Nephron (organoid): Measurements from ENCODE around the gene HTR1E.
A peak's percentile ranks its signal among the peaks of the same experiment; 100 is the strongest.

Experiments used
- H3K27ac Mint-ChIP-seq, 3 experiments: 2 replicates each; pipeline ENCODE4 v1.8.0; 2020; ENCODE audit warnings: mixed read lengths in 3 of 3, mild to moderate bottlenecking in 2 of 3, moderate library complexity in 1 of 3
- H3K27me3 Mint-ChIP-seq: 2 replicates; pipeline ENCODE4 v1.8.0; 2021; ENCODE audit warnings: low read depth, mild to moderate bottlenecking, moderate library complexity, mixed read lengths
- H3K36me3 Mint-ChIP-seq: 2 replicates; pipeline ENCODE4 v1.8.0; 2020; ENCODE audit warnings: low read depth, mixed read lengths
- H3K4me1 Mint-ChIP-seq: 2 replicates; pipeline ENCODE4 v1.8.0; 2020; ENCODE audit warnings: mixed read lengths
- H3K4me3 Mint-ChIP-seq, 3 experiments: 2 replicates each; pipeline ENCODE4 v1.8.0; 2020; ENCODE audit warnings: mild to moderate bottlenecking in 3 of 3, mixed read lengths in 3 of 3, moderate library complexity in 2 of 3
- H3K9me3 Mint-ChIP-seq: 2 replicates; pipeline ENCODE4 v1.8.0; 2020; ENCODE audit warnings: mixed read lengths
- TF ChIP-seq, protein P1 (sequence below), 3 experiments: fragments of 200-600 bp; sonication (generic); IDR thresholded peaks; one replicate each; pipeline ENCODE4 v1.5.0; 2021; ENCODE audit warnings: antibody characterized with exemption in 3 of 3; ENCODE audit not compliant: unreplicated experiment in 3 of 3

HTR1E gene

DNA sequence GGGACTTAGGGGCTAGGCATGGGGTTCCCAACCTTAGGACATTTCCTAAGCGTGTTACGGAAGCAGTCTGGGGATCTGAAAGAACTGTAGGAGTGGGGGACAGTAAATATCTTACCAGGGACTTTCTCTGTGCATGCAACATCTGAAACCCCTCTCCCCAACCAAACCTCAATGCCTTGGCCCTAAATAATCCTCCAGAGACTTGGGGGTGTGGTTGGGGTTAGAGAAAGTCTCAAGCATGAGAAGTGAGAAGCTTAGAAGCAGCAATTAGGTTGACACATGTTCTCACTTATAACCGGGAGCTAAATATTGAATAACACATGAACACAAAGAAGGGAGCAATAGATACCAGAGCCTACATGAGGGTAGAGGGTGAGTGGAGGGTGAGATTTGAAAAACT lies 74.7 kb downstream of the HTR1E start:
- Mint-ChIP-seq H3K9me3 (peaks cover 10% of the 10 kb centered on the region), H3K36me3 (no peaks in the 10 kb centered on the region), H3K27me3 (no peaks in the 10 kb centered on the region), H3K27ac (no peak overlapping the region), H3K4me3 (no peak overlapping the region), H3K4me1 (no peaks in the 10 kb centered on the region)
- TF ChIP-seq, protein P1, sequence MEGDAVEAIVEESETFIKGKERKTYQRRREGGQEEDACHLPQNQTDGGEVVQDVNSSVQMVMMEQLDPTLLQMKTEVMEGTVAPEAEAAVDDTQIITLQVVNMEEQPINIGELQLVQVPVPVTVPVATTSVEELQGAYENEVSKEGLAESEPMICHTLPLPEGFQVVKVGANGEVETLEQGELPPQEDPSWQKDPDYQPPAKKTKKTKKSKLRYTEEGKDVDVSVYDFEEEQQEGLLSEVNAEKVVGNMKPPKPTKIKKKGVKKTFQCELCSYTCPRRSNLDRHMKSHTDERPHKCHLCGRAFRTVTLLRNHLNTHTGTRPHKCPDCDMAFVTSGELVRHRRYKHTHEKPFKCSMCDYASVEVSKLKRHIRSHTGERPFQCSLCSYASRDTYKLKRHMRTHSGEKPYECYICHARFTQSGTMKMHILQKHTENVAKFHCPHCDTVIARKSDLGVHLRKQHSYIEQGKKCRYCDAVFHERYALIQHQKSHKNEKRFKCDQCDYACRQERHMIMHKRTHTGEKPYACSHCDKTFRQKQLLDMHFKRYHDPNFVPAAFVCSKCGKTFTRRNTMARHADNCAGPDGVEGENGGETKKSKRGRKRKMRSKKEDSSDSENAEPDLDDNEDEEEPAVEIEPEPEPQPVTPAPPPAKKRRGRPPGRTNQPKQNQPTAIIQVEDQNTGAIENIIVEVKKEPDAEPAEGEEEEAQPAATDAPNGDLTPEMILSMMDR (IDR thresholded peaks at IDR 0.05; ENCODE audit: unreplicated experiment in 3 of 3): no peak

DNA sequence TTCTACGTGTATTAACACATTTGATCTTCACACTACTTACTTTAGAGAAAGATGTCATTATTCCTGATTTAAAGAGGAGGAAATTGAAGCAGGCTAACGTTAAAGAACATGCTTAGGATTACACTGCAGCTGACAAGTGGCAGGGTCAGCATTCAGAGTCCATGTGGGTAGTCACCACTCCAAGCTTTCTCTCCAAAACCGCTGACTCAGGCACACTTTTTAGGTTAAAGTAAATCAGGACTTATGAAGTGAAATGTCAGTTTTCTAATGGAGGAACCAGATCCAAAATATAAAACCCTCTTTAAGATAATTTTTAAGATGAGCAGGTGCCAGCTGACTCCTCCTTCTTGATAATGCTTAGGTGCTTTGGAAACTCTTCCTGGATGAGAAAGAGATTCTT lies 75.4 kb downstream of the HTR1E start:
- no peak overlapping the region for H3K4me3 Mint-ChIP-seq
- H3K9me3 Mint-ChIP-seq: peaks cover 10% of the 10 kb centered on the region
- H3K36me3 Mint-ChIP-seq: no peaks in the 10 kb centered on the region
- H3K27ac Mint-ChIP-seq: no peak overlapping the region
- no peaks in the 10 kb centered on the region for H3K27me3 Mint-ChIP-seq
- H3K4me1 Mint-ChIP-seq: no peaks in the 10 kb centered on the region
- TF ChIP-seq, protein P1 (IDR thresholded peaks at IDR 0.05; ENCODE audit: unreplicated experiment in 3 of 3): no peak

DNA sequence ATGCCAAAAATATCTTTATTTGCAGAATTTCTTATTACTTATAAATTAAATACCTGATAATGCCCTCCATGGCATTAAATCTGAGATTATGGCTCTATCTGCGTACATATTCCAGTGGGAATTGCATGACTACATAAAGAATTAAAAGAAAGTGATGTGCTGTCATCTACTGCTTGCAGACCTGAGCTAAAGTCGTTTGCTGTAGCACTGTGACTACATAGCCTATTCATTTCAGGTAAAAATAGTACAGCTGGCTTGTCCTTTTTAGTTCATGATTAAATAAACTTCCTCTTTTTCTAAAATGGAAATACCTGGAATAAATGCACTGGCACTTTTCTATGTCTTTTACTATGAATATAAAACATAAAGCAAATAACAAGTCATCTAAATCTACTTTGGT lies 79.4 kb downstream of the HTR1E start:
- Mint-ChIP-seq H3K27ac (no peak overlapping the region), H3K4me1 (no peaks in the 10 kb centered on the region), H3K36me3 (no peaks in the 10 kb centered on the region), H3K27me3 (no peaks in the 10 kb centered on the region), H3K9me3 (peaks cover 3% of the 10 kb centered on the region), H3K4me3 (no peak overlapping the region)
- TF ChIP-seq, protein P1 (IDR thresholded peaks at IDR 0.05; ENCODE audit: unreplicated experiment in 3 of 3): no peak

DNA sequence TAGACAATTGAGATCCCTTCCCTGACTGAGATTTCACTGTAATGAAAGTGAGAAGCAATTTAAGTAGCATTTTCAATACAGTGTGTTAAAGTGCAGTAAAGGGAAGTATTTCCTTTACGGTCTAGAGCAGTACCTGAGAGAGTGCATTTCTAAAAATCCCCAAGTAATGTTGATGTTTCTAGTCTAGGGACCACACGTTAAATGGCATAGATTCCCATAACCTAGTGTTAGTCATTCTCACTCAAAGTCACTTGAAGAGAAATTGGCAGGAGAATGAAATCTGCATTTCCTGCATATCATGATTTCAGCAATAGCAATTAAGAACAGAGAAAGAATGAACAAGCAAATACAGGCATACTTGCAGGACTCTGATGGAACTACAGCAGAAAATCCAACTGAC lies 89.7 kb downstream of the HTR1E start:
- Mint-ChIP-seq H3K4me1 (no peaks in the 10 kb centered on the region), H3K9me3 (no peaks in the 10 kb centered on the region)

DNA sequence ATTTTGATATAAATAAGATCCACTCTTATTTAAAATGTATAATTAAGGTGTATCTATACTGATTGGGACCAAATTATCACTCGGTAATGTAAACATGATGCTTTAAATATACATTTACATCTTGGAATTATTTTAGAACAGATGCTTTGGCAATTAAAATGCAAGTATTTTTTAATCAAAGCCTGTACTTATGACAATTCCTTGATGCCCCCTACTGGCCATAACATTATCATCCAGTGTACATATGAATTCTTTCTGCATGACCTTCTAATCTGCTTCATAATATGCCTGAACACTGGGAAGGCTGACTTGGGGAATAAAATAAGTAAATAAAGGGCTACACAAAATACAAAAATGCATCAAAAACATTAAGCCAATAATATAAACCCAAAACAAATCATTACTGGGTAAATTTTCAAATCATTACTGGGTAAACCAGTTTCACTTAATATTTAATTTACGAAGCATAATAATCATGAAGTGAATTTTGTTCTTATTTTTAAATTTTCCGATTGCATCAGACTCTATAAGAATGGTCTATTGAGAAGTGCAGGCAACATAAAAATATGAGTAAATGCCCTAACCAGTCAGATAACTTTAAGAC lies 92.5 kb downstream of the HTR1E start:
- Mint-ChIP-seq H3K4me1 (no peaks in the 10 kb centered on the region), H3K9me3 (no peaks in the 10 kb centered on the region), H3K4me3 (no peak overlapping the region), H3K36me3 (no peaks in the 10 kb centered on the region), H3K27ac (no peak overlapping the region), H3K27me3 (peaks cover 7% of the 10 kb centered on the region)
- TF ChIP-seq, protein P1 (IDR thresholded peaks at IDR 0.05; ENCODE audit: unreplicated experiment in 3 of 3): peak; percentile 51 to 65 (median 60)

More for the DNA sequence above, 89.7 kb downstream of the HTR1E start:
- Mint-ChIP-seq H3K36me3 (no peaks in the 10 kb centered on the region), H3K4me3 (no peak overlapping the region), H3K27me3 (peaks cover 7% of the 10 kb centered on the region), H3K27ac (no peak overlapping the region)
- TF ChIP-seq, protein P1 (IDR thresholded peaks at IDR 0.05; ENCODE audit: unreplicated experiment in 3 of 3): no peak

DNA sequence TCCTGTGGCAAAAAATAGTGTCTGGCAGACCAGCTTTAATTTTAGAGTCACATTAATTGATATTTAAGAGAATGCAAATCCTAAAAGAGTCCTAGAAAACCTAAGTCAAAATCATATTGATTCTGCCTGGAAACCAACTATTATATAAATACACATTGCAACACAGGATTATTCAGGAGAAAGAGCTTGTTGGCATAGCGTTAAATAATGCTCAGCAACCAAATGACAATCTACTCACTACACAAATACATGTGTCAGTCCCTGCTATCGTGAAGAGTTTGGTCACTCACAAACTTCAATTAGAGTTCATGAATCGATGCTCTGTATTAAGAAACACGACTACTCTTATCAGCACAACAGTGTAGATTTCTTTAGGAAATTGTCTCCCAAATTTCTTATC lies 103.4 kb downstream of the HTR1E start:
- H3K9me3 Mint-ChIP-seq: peaks cover 3% of the 10 kb centered on the region
- H3K27me3 Mint-ChIP-seq: peaks cover 7% of the 10 kb centered on the region
- TF ChIP-seq, protein P1 (IDR thresholded peaks at IDR 0.05; ENCODE audit: unreplicated experiment in 3 of 3): no peak
- H3K36me3 Mint-ChIP-seq: no peaks in the 10 kb centered on the region
- no peak overlapping the region for H3K27ac Mint-ChIP-seq
- no peak overlapping the region for H3K4me3 Mint-ChIP-seq
- no peaks in the 10 kb centered on the region for H3K4me1 Mint-ChIP-seq
